ENCODE results near the gene HJV. TPM values are rescaled to one million over a fixed set of nuclear protein-coding genes. Genes with fewer than 3 reads are reported as not detected.

HJV gene
- total RNA-seq, 2 donors from 2014 or later, result 1.2 TPM; not detected in 1

DNA sequence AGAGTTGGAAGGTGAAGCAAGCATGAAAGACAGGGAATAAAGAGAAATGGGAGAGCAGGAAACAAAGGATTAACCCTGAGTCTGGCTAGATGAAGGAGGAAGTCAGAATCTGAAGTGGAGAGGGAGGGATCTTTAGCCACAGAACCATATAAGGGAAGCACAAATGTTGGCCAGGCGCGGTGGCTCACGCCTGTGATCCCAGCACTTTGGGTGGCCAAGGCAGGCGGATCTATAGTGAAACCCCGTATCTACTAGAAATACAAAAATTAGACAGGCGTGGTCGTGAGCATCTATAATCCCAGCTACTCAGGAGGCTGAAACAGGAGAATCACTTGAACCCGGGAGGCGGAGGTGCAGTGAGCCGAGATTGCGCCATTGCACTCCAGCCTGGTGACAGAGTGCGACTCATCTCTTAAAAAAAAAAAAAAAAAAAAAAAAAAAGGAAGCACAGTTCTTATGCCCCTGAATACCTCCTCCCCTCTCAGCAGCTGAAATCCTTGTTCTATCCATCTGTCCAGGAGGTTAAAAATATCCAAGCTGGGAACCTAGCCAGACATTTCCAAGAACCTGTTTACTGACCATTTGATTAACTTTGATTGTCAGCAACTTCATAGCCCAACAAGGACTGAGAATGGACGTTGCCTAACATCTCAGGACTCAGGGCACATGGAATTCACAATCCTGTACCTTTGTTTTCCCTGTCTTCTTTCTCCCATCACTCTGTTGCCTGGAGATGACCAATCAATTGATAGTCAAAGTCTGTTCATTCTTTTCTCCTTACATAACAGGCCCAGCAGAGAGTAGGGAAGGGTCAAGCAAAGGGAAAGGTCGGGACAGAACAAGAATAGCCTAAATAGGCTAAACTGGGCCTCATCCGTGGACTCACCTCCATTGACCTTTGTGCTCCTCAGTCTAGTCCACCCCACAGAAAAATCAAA lies 35.8 kb downstream of the HJV start:
- no peak for DNase-seq (ENCODE audit: low spot score)
- intact Hi-C loops (cut with DNase I), result no loop called here
- H3K36me3 ChIP-seq, result no peaks in the 10 kb centered on the region
- H3K4me3 ChIP-seq, result no peak overlapping the region
- H3K27me3 ChIP-seq (replicated peaks; ENCODE audit: insufficient read depth), result no peaks in the 10 kb centered on the region
- TF ChIP-seq POLR2AphosphoS5 (IDR thresholded peaks at IDR 0.05) (peak; percentile 37), POLR2A (IDR thresholded peaks at IDR 0.05) (no peak)
- TF ChIP-seq, protein P1, sequence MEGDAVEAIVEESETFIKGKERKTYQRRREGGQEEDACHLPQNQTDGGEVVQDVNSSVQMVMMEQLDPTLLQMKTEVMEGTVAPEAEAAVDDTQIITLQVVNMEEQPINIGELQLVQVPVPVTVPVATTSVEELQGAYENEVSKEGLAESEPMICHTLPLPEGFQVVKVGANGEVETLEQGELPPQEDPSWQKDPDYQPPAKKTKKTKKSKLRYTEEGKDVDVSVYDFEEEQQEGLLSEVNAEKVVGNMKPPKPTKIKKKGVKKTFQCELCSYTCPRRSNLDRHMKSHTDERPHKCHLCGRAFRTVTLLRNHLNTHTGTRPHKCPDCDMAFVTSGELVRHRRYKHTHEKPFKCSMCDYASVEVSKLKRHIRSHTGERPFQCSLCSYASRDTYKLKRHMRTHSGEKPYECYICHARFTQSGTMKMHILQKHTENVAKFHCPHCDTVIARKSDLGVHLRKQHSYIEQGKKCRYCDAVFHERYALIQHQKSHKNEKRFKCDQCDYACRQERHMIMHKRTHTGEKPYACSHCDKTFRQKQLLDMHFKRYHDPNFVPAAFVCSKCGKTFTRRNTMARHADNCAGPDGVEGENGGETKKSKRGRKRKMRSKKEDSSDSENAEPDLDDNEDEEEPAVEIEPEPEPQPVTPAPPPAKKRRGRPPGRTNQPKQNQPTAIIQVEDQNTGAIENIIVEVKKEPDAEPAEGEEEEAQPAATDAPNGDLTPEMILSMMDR (IDR thresholded peaks at IDR 0.05), result no peak
- 64% methylated on average over 15 of the region's 15 CpGs for WGBS
- no peaks in the 10 kb centered on the region for H3K9me3 ChIP-seq
- no peaks in the 10 kb centered on the region for H3K4me1 ChIP-seq (replicated peaks)
- peak overlapping the region; percentile 68 to 70 for H3K27ac ChIP-seq

DNA sequence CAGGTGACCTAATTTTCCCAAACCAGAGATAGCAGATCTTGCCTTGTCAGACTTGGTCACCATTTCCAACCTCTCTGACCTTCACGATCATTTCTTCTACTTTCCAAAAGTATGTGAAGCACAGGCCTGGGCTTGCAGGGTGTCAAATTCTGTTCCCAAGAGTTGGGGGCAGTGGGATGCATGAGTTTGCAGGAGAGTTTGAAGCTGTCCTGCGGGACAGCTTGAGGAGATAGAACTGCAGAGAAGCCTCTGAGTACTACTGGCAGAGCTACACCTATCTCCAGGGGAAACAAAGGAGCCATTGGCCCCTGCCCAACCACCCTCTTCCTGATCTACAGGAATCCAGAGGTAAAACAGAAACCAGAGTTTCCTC lies 36.4 kb downstream of the HJV start:
- H3K36me3 ChIP-seq, result no peaks in the 10 kb centered on the region
- H3K27me3 ChIP-seq (replicated peaks; ENCODE audit: insufficient read depth), result no peaks in the 10 kb centered on the region
- H3K4me3 ChIP-seq, result no peak overlapping the region
- no peaks in the 10 kb centered on the region for H3K4me1 ChIP-seq (replicated peaks)
- intact Hi-C loops (cut with DNase I), result no loop called here
- peak; percentile 44 for TF ChIP-seq POLR2AphosphoS5 (IDR thresholded peaks at IDR 0.05)
- TF ChIP-seq, protein P1 (IDR thresholded peaks at IDR 0.05), result no peak
- H3K27ac ChIP-seq, result peak overlapping the region; percentile 68 to 70
- no peaks in the 10 kb centered on the region for H3K9me3 ChIP-seq
- 33% methylated on average over 2 of the region's 2 CpGs for WGBS
- DNase-seq (ENCODE audit: low spot score), result no peak

DNA sequence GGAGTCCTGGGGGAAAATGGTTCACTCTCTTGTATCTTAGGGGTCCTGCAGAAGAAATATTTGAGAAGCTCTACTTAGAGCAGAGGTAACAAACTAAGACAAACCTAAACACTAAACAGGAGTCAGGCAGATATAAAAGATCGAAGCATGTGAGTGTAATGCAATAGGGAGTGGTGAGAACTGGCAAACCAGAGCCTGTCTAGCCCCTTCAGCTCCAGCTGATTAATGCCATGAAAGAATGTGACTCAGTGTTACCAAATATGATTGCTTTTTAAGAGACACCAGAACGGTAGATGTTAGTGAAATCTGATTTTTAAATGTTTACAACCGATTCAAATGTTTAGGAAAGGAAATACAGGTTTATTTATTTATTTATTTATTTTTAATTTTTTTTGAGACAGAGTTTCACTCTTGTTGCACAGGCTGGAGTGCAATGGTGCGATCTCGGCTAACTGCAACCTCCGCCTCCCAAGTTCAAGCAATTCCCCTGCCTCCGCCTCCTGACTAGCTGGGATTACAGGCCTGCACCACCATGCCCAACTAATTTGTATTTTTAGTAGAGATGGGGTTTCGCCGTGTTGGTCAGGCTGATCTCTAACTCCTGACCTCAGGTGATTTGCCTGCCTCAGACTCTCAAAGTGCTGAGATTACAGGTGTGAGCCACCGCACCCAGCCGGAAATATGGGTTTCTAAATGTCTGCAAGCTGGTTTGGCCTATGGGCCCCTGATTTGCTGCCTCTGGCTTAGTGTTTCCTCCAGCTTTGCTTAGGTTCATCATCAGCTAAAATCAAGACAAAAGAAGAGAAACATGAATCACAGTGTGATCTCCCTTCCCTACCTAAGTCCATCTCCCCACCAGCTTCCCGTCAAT lies 37.3 kb downstream of the HJV start:
- H3K27me3 ChIP-seq (replicated peaks; ENCODE audit: insufficient read depth), result no peaks in the 10 kb centered on the region
- no peaks in the 10 kb centered on the region for H3K36me3 ChIP-seq
- TF ChIP-seq POLR2A (IDR thresholded peaks at IDR 0.05) (no peak), POLR2AphosphoS5 (IDR thresholded peaks at IDR 0.05) (no peak)
- TF ChIP-seq, protein P1 (IDR thresholded peaks at IDR 0.05), result no peak
- H3K27ac ChIP-seq, result peak overlapping the region; percentile 68 to 70
- intact Hi-C loops (cut with DNase I), result no loop called here
- no peak overlapping the region for H3K4me3 ChIP-seq
- 94% methylated on average over 12 of the region's 12 CpGs for whole genome bisulfite sequencing
- H3K9me3 ChIP-seq, result no peaks in the 10 kb centered on the region
- peaks cover 3% of the 10 kb centered on the region for H3K4me1 ChIP-seq (replicated peaks)
- no peak for DNase-seq (ENCODE audit: low spot score)

DNA sequence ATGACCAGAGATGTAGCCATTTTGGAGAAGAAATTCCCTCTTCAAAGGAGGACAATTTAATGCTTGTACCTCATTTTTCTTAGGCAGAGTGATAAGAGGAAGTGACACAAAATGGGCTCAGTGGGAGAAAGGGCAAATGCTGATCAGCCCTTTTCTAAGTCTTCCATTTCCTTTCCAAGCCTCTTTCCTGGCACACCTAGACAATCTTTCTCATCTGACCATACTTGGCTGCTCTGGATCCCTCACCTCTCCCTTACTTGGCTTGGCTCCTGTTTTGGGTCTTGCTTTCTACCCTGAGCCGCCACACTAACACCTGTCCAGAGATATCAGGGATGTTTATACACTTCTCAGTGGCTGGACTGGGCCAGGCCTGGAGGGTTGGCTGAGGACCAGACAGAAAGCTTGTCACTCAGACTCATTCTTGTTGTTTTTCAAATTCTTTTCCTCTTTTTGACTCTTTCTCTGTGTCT lies 38.3 kb downstream of the HJV start:
- intact Hi-C loops (cut with DNase I), result no loop called here
- DNase-seq (ENCODE audit: low spot score), result no peak
- H3K4me3 ChIP-seq, result no peak overlapping the region
- TF ChIP-seq, protein P1 (IDR thresholded peaks at IDR 0.05), result no peak
- TF ChIP-seq POLR2A (IDR thresholded peaks at IDR 0.05) (no peak), POLR2AphosphoS5 (IDR thresholded peaks at IDR 0.05) (peak; percentile 41)
- H3K27me3 ChIP-seq (replicated peaks; ENCODE audit: insufficient read depth), result no peaks in the 10 kb centered on the region
- H3K9me3 ChIP-seq, result no peaks in the 10 kb centered on the region
- H3K36me3 ChIP-seq, result no peaks in the 10 kb centered on the region
- peaks cover 9% of the 10 kb centered on the region for H3K4me1 ChIP-seq (replicated peaks)
- H3K27ac ChIP-seq, result peak overlapping the region; percentile 41 to 44
- 57% methylated on average over 1 of the region's 1 CpG for WGBS
